PC-3 (cell line): Measurements from ENCODE around the gene ARHGEF2. TPM values are rescaled to one million over a fixed set of nuclear protein-coding genes. Genes with fewer than 3 reads are reported as not detected.

Experiments used
- ATAC-seq: fragments of 200-7000 bp; cut with Tn5 transposase; 2 replicates; pipeline ENCODE4 v1.9.1; 2020; ENCODE audit warnings: mild to moderate bottlenecking, moderate library complexity
- BruUV-seq: library from RNA; stranded (reverse); fragments of 400-500 nt; replicated peaks from 2 replicates; lab custom pipeline; 2021; lab: Mats Ljungman, UMichigan
- CTCF ChIA-PET: fragments of 300-600 bp; sonication (Branson Sonifier 250); formaldehyde crosslinking; loops from one replicate; lab custom pipeline; 2022; ENCODE audit warnings: antibody characterized with exemption; lab: Charles Lee
- POLR2A ChIA-PET: fragments of 300-600 bp; sonication (Branson Sonifier 250); formaldehyde crosslinking; loops from one replicate; lab custom pipeline; 2022; ENCODE audit warnings: antibody characterized with exemption; ENCODE audit not compliant: unreplicated experiment; lab: Charles Lee
- DNase-seq: peaks from one replicate; pipeline ENCODE4 v3.0.0-alpha.2; 2015
- H2AFZ ChIP-seq: fragments of 300-600 bp; sonication (generic); 2 replicates; pipeline ENCODE4 v1.6.0; 2016; ENCODE audit warnings: antibody characterized with exemption, low read length
- H3F3A ChIP-seq: fragments of 300-600 bp; sonication (generic); one replicate; pipeline ENCODE4 v1.6.0; 2017; ENCODE audit warnings: antibody characterized with exemption, low read length, control low read depth, mild to moderate bottlenecking; ENCODE audit not compliant: unreplicated experiment
- H3K27ac ChIP-seq: fragments of 300-600 bp; sonication (generic); 2 replicates; pipeline ENCODE4 v1.5.1; 2016; ENCODE audit warnings: mild to moderate bottlenecking, low read length
- H3K27me3 ChIP-seq: fragments of 300-600 bp; sonication (generic); 2 replicates; pipeline ENCODE4 v1.6.1; 2016; ENCODE audit warnings: low read length, mixed read lengths
- H3K36me3 ChIP-seq: fragments of 300-600 bp; sonication (generic); 2 replicates; pipeline ENCODE4 v1.6.1; 2016; ENCODE audit warnings: low read depth, mixed run types, low read length, mixed read lengths
- H3K4me1 ChIP-seq: fragments of 300-600 bp; sonication (generic); 2 replicates; pipeline ENCODE4 v1.5.1; 2016; ENCODE audit warnings: low read length; ENCODE audit not compliant: insufficient read depth
- H3K4me2 ChIP-seq: fragments of 300-600 bp; sonication (generic); 2 replicates; pipeline ENCODE4 v1.6.0; 2016; ENCODE audit warnings: low read length
- H3K4me3 ChIP-seq: fragments of 300-600 bp; sonication (generic); 2 replicates; pipeline ENCODE4 v1.5.1; 2016; ENCODE audit warnings: mild to moderate bottlenecking, low read length, mixed read lengths
- H3K79me2 ChIP-seq: fragments of 300-600 bp; sonication (generic); 2 replicates; pipeline ENCODE4 v1.6.1; 2017; ENCODE audit warnings: low read length, mixed read lengths
- H3K9ac ChIP-seq: fragments of 300-600 bp; sonication (generic); 2 replicates; pipeline ENCODE4 v1.6.0; 2016; ENCODE audit warnings: mild to moderate bottlenecking, low read length
- H3K9me2 ChIP-seq: fragments of 300-600 bp; sonication (generic); replicated peaks from 2 replicates; pipeline ENCODE4 v1.6.1; 2016; ENCODE audit warnings: mixed run types, low read length, mixed read lengths
- H3K9me3 ChIP-seq: fragments of 300-600 bp; sonication (generic); 2 replicates; pipeline ENCODE4 v1.6.1; 2016; ENCODE audit warnings: low read length, mixed read lengths
- H4K20me1 ChIP-seq: fragments of 300-600 bp; sonication (generic); 2 replicates; pipeline ENCODE4 v1.6.1; 2016; ENCODE audit warnings: low read length, mixed read lengths
- CTCF ChIP-seq: fragments of 300-600 bp; sonication (generic); conservative IDR thresholded peaks from 2 replicates; pipeline ENCODE4 v1.5.1; 2017; ENCODE audit warnings: antibody characterized with exemption, low read depth, mild to moderate bottlenecking, low read length
- EZH2 ChIP-seq: fragments of 300-600 bp; sonication (generic); IDR thresholded peaks from one replicate; pipeline ENCODE4 v1.6.1; 2017; ENCODE audit warnings: antibody characterized with exemption, mild to moderate bottlenecking, low read length; ENCODE audit not compliant: unreplicated experiment
- EZH2phosphoT487 ChIP-seq: fragments of 300-600 bp; sonication (generic); IDR thresholded peaks from 2 replicates; pipeline ENCODE4 v1.6.1; 2018; ENCODE audit warnings: mild to moderate bottlenecking, antibody characterized with exemption, low read length, borderline replicate concordance
- intact Hi-C: fragments of 100-400 bp; cut with micrococcal nuclease; formaldehyde crosslinking; loops from 2 replicates; pipeline ENCODE4 v1.9.0; 2023
- total RNA-seq: library from RNA; depleted of rRNA; stranded (reverse); fragments of >200 nt; gene quantifications from 2 replicates; pipeline ENCODE4 v1.2.3, GENCODE V29; 2014

ARHGEF2 gene
- total RNA-seq, 1 experiment from 2014 or later: 65.9 TPM

GRCh38 chr1:155978973-155979429 is 654 bp upstream of the ARHGEF2 start:
- no peak for ATAC-seq
- no peak for DNase-seq
- Histone ChIP-seq H4K20me1 (peaks cover 17% of the 10 kb centered on the region), H3K9me2 (no peaks in the 10 kb centered on the region), H3K79me2 (peaks cover 55% of the 10 kb centered on the region), H3K36me3 (no peaks in the 10 kb centered on the region), H3K9ac (peak overlapping the region; percentile 92), H3F3A (no peaks in the 10 kb centered on the region), H3K9me3 (no peaks in the 10 kb centered on the region), H3K4me1 (peaks cover 58% of the 10 kb centered on the region), H3K27me3 (no peaks in the 10 kb centered on the region), H3K4me2 (peak overlapping the region; percentile 90), H3K4me3 (peak overlapping the region; percentile 97), H3K27ac (peak overlapping the region; percentile 57), H2AFZ (peak overlapping the region; percentile 96)
- ChIA-PET CTCF (interaction anchor here (2.4 kb wide), 1 partner anchor 17 kb away, joined by 8 read pairs; no protein-coding TSS in a partner anchor), POLR2A (interaction anchor here (0.6 kb wide), 2 partner anchors 26 to 1384 kb away, joined by 4 read pairs; no protein-coding TSS in a partner anchor)
- TSS peak; percentile 71 for BruUV-seq
- intact Hi-C loops: loop anchor here (5.0 kb wide), 1 partner anchor 143 kb away; no protein-coding TSS in a partner anchor
- TF ChIP-seq EZH2: no peak
- TF ChIP-seq CTCF: no peak
- no peak for TF ChIP-seq EZH2phosphoT487

GRCh38 chr1:155977690-155978324 is 540 bp downstream of the ARHGEF2 start:
- peak overlapping the region; percentile 92 for H3K9ac ChIP-seq

More at GRCh38 chr1:155977690-155978324, 540 bp downstream of the ARHGEF2 start:
- ChIA-PET POLR2A (interaction anchor here (0.5 to 0.8 kb wide), 4 partner anchors 15 to 153 kb away, joined by 4 to 29 read pairs (median 6); no protein-coding TSS in a partner anchor), CTCF (interaction anchor here (0.6 to 2.4 kb wide), 4 partner anchors 12 to 172 kb away, joined by 3 to 11 read pairs (median 9); no protein-coding TSS in a partner anchor)
- intact Hi-C loops: loop anchor here (5.0 kb wide), 1 partner anchor 144 kb away; no protein-coding TSS in a partner anchor
- H3F3A ChIP-seq: no peaks in the 10 kb centered on the region
- peaks cover 46% of the 10 kb centered on the region for H3K4me1 ChIP-seq
- peak overlapping the region; percentile 96 for H2AFZ ChIP-seq
- H3K27me3 ChIP-seq: no peaks in the 10 kb centered on the region
- no peaks in the 10 kb centered on the region for H3K9me2 ChIP-seq
- H3K4me2 ChIP-seq: peak overlapping the region; percentile 90
- ATAC-seq (peak; percentile 41), DNase-seq (peak; percentile 31)
- TF ChIP-seq EZH2 (no peak), CTCF (no peak), EZH2phosphoT487 (no peak)
- no peaks in the 10 kb centered on the region for H3K36me3 ChIP-seq
- TSS peak; percentile 6 for BruUV-seq
- no peaks in the 10 kb centered on the region for H3K9me3 ChIP-seq
- peaks cover 67% of the 10 kb centered on the region for H3K79me2 ChIP-seq
- peak overlapping the region; percentile 57 for H3K27ac ChIP-seq
- H4K20me1 ChIP-seq: peaks cover 17% of the 10 kb centered on the region
- H3K4me3 ChIP-seq: peak overlapping the region; percentile 97
